PFSK-1 (cell line): ENCODE measurements around the gene MGMT.

ENCODE experiments used
- FOXP2 ChIP-seq: optimal IDR thresholded peaks from 2 replicates; pipeline ENCODE3; 2011; ENCODE audit warnings: borderline replicate concordance, control low read depth, inconsistent platforms; ENCODE audit not compliant: insufficient read depth; ENCODE audit errors: extremely low read length, extremely low read depth
- POLR2AphosphoS5 ChIP-seq: IDR thresholded peaks from 2 replicates; pipeline ENCODE4 v1.6.1; 2012; ENCODE audit warnings: low read depth, mild to moderate bottlenecking, control low read depth, low read length, moderate library complexity
- REST ChIP-seq, 2 experiments: IDR thresholded peaks; 2 replicates each; pipeline versions ENCODE4 v1.6.1 to v1.8.0; 2011 to 2012; ENCODE audit warnings: low read depth in 2 of 2, low read length in 2 of 2, control low read depth in 1 of 2, inconsistent platforms in 1 of 2, mild to moderate bottlenecking in 1 of 2, moderate library complexity in 1 of 2; ENCODE audit not compliant: insufficient read depth in 1 of 2
- SIN3A ChIP-seq: IDR thresholded peaks from 2 replicates; pipeline ENCODE4 v1.6.1; 2012; ENCODE audit warnings: mild to moderate bottlenecking, low read length, moderate library complexity, borderline replicate concordance; ENCODE audit not compliant: insufficient read depth
- TAF1 ChIP-seq: IDR thresholded peaks from 2 replicates; pipeline ENCODE4 v1.6.1; 2012; ENCODE audit warnings: low read length, control low read depth, borderline replicate concordance; ENCODE audit not compliant: insufficient read depth

The MGMT gene

GRCh38 chr10:129518793-129519192 lies 51.8 kb downstream of the MGMT start:
- TF ChIP-seq REST (IDR thresholded peaks at IDR 0.05; ENCODE audit: insufficient read depth in 1 of 2, low read depth in 2 of 2, low read length in 2 of 2) = no peak
- TF ChIP-seq FOXP2 = no peak
- TF ChIP-seq POLR2AphosphoS5 = no peak

DNA sequence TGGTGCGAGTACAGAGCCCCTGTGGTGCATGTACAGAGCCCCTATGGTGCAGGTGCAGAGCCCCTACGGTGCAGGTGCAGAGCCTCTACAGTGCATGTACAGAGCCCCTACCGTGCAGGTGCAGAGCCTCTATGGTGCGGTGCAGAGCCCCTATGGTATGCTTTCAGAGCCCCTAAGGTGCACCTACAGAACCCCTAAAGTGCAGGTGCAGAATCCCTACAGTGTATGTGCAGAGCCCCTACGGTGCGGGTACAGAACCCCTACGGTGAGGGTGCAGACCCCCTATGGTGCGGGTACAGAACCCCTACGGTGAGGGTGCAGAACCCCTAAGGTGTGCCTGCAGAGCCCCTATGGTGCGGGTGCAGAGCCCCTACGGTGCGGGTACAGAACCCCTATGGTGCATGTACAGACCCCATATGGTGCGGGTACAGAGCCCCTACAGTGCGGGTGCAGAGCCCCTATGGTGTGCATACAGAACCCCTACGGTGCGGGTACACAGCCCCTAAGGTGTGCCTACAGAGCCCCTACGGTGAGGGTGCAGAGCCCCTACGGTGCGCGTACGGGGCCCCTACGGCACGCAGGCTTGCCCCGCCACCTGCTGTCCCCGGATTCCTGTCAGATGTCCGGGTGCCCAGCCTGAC lies 53.5 kb downstream of the MGMT start:
- TF ChIP-seq POLR2AphosphoS5 (no peak), SIN3A (no peak), TAF1 (no peak), REST (IDR thresholded peaks at IDR 0.05; ENCODE audit: insufficient read depth in 1 of 2, low read depth in 2 of 2, low read length in 2 of 2) (no peak), FOXP2 (no peak)

- TF ChIP-seq FOXP2 = no peak
- no peak for TF ChIP-seq POLR2AphosphoS5
- TF ChIP-seq SIN3A = no peak
- no peak for TF ChIP-seq TAF1
- no peak for TF ChIP-seq REST (IDR thresholded peaks at IDR 0.05; ENCODE audit: insufficient read depth in 1 of 2, low read depth in 2 of 2, low read length in 2 of 2)
These were observed 54.4 kb downstream of the MGMT start for GRCh38 chr10:129521161-129522025.

GRCh38 chr10:129522041-129522585 lies 55.1 kb downstream of the MGMT start:
- TF ChIP-seq SIN3A = no peak

DNA sequence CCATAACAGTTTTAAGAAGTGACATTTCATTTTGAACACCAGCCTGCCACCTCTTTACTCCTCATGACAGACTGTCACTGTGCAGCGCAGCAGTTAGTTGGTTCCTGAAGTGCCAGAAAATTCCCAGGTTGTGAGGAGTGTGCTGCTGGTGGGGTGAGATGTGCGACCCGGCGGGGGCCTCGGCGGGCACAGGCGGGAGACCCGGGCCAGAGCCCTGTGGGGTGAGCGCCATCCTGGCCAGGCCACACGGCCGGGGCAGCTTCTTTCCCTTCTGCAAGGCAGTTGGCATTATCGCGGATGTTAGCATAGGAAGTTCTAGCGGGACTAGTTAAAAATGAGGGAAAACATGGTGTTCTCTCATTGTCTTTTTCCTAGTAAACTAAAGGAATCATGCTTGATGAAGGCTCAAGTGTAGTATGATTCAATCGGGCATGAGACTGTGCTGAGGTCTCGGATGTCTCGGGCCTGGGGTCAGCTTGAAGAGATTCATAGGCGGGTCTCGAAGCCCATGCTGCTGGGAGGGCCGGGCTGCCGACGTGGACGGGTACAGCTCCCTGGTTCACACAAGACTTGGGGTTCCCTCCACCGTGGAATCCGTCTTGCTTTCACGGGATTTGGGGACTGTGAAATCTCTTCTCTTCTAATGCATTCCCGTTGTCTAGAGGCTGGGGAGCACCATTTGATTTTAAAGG lies 56.1 kb downstream of the MGMT start:
- no peak for TF ChIP-seq TAF1

GRCh38 chr10:129523723-129524316 lies 56.8 kb downstream of the MGMT start:
- TF ChIP-seq TAF1 = no peak
- TF ChIP-seq FOXP2 = no peak
- no peak for TF ChIP-seq POLR2AphosphoS5
- TF ChIP-seq SIN3A = no peak
- no peak for TF ChIP-seq REST (IDR thresholded peaks at IDR 0.05; ENCODE audit: insufficient read depth in 1 of 2, low read depth in 2 of 2, low read length in 2 of 2)
